Esophagus muscularis mucosa (tissue), 4 donors: ENCODE data around the gene AP5B1. TPM values are rescaled to one million over a fixed set of nuclear protein-coding genes. Genes with fewer than 3 reads are reported as not detected.

Experiments used
- DNase-seq: peaks from one replicate; pipeline ENCODE4 v3.0.0-alpha.2; 2017; ENCODE audit errors: extremely low spot score
- H3K27ac ChIP-seq, 4 donors: fragments of 200-600 bp; sonication (generic); replicated peaks in 1 of 4; 1 replicate in 3 of 4; 2 replicates in 1 of 4; pipeline ENCODE4 v1.5.1; 2016 to 2019; ENCODE audit warnings: mild to moderate bottlenecking in 1 of 4
- H3K27me3 ChIP-seq, 4 donors: fragments of 200-600 bp; sonication (generic); one replicate each; pipeline versions ENCODE4 v1.5.1 to v1.6.0; 2016 to 2019
- H3K36me3 ChIP-seq, 4 donors: fragments of 200-600 bp; sonication (generic); one replicate each; pipeline ENCODE4 v1.5.1; 2016 to 2019
- H3K4me1 ChIP-seq, 4 donors: fragments of 200-600 bp; sonication (generic); one replicate each; pipeline ENCODE4 v1.5.1; 2016 to 2019
- H3K4me3 ChIP-seq, 4 donors: fragments of 200-600 bp; sonication (generic); 1 replicate in 2 of 4; 2 replicates in 2 of 4; pipeline ENCODE4 v1.5.1; 2016 to 2019; ENCODE audit warnings: mild to moderate bottlenecking in 4 of 4, moderate library complexity in 1 of 4
- H3K9me3 ChIP-seq, 4 donors: fragments of 200-600 bp; sonication (generic); 1 replicate in 3 of 4; 2 replicates in 1 of 4; pipeline ENCODE4 v1.5.1; 2016 to 2019
- CTCF ChIP-seq, 3 experiments: fragments of 200-600 bp in 2 of 3; fragments of 450-650 bp in 1 of 3; sonication (generic) in 2 of 3; IDR thresholded peaks; one replicate each; pipeline ENCODE4 v1.5.1; 2017 to 2019; ENCODE audit warnings: antibody characterized with exemption in 3 of 3, mild to moderate bottlenecking in 2 of 3, moderate library complexity in 1 of 3
- EP300 ChIP-seq: sonication (generic); formaldehyde crosslinking; IDR thresholded peaks from one replicate; pipeline ENCODE4 v1.6.1; 2017; ENCODE audit warnings: antibody characterized with exemption
- POLR2A ChIP-seq: fragments of 450-650 bp; IDR thresholded peaks from one replicate; pipeline ENCODE4 v1.6.1; 2017; ENCODE audit warnings: antibody characterized with exemption, moderate library complexity, mild to moderate bottlenecking, low read depth
- POLR2AphosphoS5 ChIP-seq, 2 donors: sonication (generic); formaldehyde crosslinking; IDR thresholded peaks; one replicate each; pipeline ENCODE4 v1.6.1; 2017; ENCODE audit warnings: antibody characterized with exemption in 2 of 2
- WGBS: methylation state at CpG from one replicate; pipeline ENCODE4 v1.1.5; 2018; 5-methylcytosine and 5-hydroxymethylcytosine counted together
- intact Hi-C: fragments of 100-400 bp; cut with DNase I; formaldehyde crosslinking; loops from one replicate; pipeline ENCODE4 v1.15.1; 2023
- total RNA-seq, 4 donors: library from RNA; depleted of rRNA; stranded (reverse); fragments of >200 nt; gene quantifications; one replicate each; pipeline versions ENCODE4 v1.1.0 to v1.2.1, GENCODE V29; 2016

Gene AP5B1
- total RNA-seq, 4 donors from 2014 or later: 15.0 to 28.0 (median 24.2) TPM

DNA sequence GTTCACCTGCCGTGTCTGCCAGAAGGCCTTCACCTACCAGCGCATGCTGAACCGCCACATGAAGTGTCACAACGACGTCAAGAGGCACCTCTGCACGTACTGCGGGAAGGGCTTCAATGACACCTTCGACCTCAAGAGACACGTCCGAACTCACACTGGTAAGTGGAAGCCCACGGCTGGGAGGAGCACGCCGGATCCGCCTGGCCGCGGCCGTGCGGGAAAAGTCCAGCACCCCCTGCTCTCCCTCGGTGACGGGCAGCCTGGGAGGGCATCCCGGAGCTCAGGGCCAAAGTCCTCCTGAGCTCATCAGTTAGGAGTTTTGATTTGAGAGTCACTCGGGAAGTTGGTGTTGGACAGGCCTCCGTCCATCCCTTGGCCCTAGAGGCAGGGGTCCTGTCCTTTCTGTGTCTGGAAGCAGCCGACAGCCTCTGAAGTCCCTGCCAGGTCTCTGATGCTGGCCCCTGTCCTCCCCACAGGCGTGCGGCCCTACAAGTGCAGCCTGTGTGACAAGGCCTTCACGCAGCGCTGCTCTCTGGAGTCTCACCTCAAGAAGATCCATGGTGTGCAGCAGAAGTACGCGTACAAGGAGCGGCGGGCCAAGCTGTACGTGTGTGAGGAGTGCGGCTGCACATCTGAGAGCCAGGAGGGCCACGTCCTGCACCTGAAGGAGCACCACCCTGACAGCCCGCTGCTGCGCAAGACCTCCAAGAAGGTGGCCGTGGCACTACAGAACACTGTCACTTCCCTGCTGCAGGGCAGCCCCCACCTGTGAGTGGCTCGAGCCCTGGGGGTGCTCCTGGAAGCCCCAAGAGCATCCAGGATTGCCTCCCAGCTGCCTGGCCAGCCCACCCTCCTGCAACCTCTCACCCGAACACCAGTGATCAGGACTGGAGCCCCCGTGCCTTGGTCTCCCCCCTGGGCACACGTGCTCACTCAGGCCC, 14.1 kb upstream of the AP5B1 start:
- intact Hi-C loops: no loop called here
- H3K27me3 ChIP-seq: peaks cover 0 to 90% (median 5%) of the 10 kb centered on the region in 4 donors
- no peaks in the 10 kb centered on the region for H3K9me3 ChIP-seq
- no peak overlapping the region for H3K4me3 ChIP-seq
- TF ChIP-seq POLR2A: no peak
- TF ChIP-seq POLR2AphosphoS5 (IDR thresholded peaks at IDR 0.05): no peak
- no peak for TF ChIP-seq EP300
- TF ChIP-seq CTCF (IDR thresholded peaks at IDR 0.05): no peak
- no peaks in the 10 kb centered on the region for H3K36me3 ChIP-seq
- no peak overlapping the region for H3K27ac ChIP-seq
- H3K4me1 ChIP-seq: no peaks in the 10 kb centered on the region
- 91% methylated on average over 40 of the region's 42 CpGs for WGBS
- DNase-seq: no peak

DNA sequence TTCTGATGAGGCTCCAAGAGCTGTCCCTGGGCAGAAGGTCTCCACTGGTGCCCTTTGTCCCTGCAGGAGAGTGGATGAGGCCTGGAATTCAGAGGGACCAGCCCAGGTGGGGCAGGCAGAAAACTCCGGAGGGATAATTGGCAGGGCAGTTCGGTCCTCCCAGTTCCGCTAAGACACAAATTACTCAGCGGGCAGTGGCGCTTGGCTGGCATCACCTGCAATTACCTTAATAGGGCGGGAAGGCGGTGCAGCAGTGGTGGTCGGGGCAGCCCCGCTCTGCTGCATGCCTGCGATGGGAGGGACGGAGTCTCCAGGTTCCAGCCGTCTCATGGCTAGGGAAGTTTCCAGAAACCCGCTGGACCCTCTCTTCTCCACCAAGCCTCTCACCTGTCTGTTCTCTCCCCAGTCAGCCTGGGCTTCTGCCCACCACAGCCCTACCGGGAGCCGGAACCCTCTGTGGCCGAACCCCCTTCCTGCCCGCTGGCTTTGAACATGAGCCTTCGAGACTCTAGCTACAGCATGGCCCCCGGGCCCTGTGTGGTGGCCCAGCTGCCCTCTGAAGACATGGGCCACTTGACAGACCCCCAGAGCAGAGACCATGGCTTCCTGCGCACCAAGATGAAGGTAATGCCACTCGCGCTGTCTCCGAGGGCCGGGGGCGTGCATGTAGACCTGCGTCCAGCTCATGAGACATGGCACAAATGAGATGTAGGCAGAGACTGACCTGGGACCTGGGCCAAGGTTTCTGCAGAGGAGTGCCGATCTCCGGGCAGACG, 13.0 kb upstream of the AP5B1 start:
- intact Hi-C loops: no loop called here
- Histone ChIP-seq H3K4me1 (no peaks in the 10 kb centered on the region), H3K27ac (no peak overlapping the region), H3K9me3 (no peaks in the 10 kb centered on the region), H3K27me3 (peaks cover 0 to 89% (median 2%) of the 10 kb centered on the region in 4 donors), H3K36me3 (no peaks in the 10 kb centered on the region), H3K4me3 (no peak overlapping the region)
- no peak for DNase-seq
- no peak for TF ChIP-seq POLR2AphosphoS5 (IDR thresholded peaks at IDR 0.05)
- no peak for TF ChIP-seq POLR2A
- no peak for TF ChIP-seq CTCF (IDR thresholded peaks at IDR 0.05)
- no peak for TF ChIP-seq EP300
- 93% methylated on average over 25 of the region's 29 CpGs for whole genome bisulfite sequencing

GRCh38 chr11:65793144-65793581, 12.4 kb upstream of the AP5B1 start:
- 86% methylated on average over 6 of the region's 16 CpGs for WGBS
- no peak overlapping the region for H3K4me3 ChIP-seq
- TF ChIP-seq POLR2A (no peak), EP300 (no peak), CTCF (IDR thresholded peaks at IDR 0.05) (no peak), POLR2AphosphoS5 (IDR thresholded peaks at IDR 0.05) (no peak)
- no peak for DNase-seq
- H3K9me3 ChIP-seq: no peaks in the 10 kb centered on the region
- H3K27me3 ChIP-seq: peaks cover 0 to 89% (median 7%) of the 10 kb centered on the region in 4 donors
- H3K36me3 ChIP-seq: no peaks in the 10 kb centered on the region
- peaks cover 1 to 3% (median 2%) of the 10 kb centered on the region in 4 donors for H3K4me1 ChIP-seq
- intact Hi-C loops: no loop called here
- no peak overlapping the region for H3K27ac ChIP-seq

- Histone ChIP-seq H3K4me3 (no peak overlapping the region), H3K4me1 (peaks cover 6 to 10% (median 9%) of the 10 kb centered on the region in 4 donors), H3K27ac (no peak overlapping the region), H3K27me3 (peaks cover 7 to 89% (median 14%) of the 10 kb centered on the region in 4 donors), H3K9me3 (no peaks in the 10 kb centered on the region), H3K36me3 (no peaks in the 10 kb centered on the region)
- no peak for TF ChIP-seq EP300
- intact Hi-C loops: no loop called here
- 86% methylated on average over 11 of the region's 16 CpGs for WGBS
- no peak for DNase-seq
These were observed 11.7 kb upstream of the AP5B1 start for GRCh38 chr11:65792456-65792855.

GRCh38 chr11:65791719-65792213, 11.0 kb upstream of the AP5B1 start:
- no peak for TF ChIP-seq CTCF (IDR thresholded peaks at IDR 0.05)
- TF ChIP-seq POLR2A: no peak
- TF ChIP-seq EP300: no peak
- no peak for TF ChIP-seq POLR2AphosphoS5 (IDR thresholded peaks at IDR 0.05)
- Histone ChIP-seq H3K4me3 (no peak overlapping the region), H3K27ac (no peak overlapping the region), H3K4me1 (peaks cover 10 to 17% (median 16%) of the 10 kb centered on the region in 4 donors), H3K9me3 (no peaks in the 10 kb centered on the region), H3K27me3 (peaks cover 12 to 89% (median 19%) of the 10 kb centered on the region in 4 donors), H3K36me3 (no peaks in the 10 kb centered on the region)
- intact Hi-C loops: no loop called here
- WGBS: no CpG with 5 or more reads among the region's 13 CpGs
- no peak for DNase-seq
